CD1c-positive myeloid dendritic cell (primary cell): ENCODE results near the gene DDX10.
"Not testable (repeated sequence)": the region's sequence is repeated elsewhere in the genome, so short reads cannot be mapped to it uniquely, and the experiment has no call there.

Experiments used
- DNase-seq: peaks from one replicate; pipeline ENCODE4 v3.0.0-alpha.2; 2016; ENCODE audit errors: extremely low spot score

The DDX10 gene

GRCh38 chr11:108664730-108665525 is at the start of gene DDX10:
Gene DDX10 (plus strand): TSS chr11:108665069. CDS start chr11:108665154, 85 bp downstream.
- DNase-seq = peak; percentile 99

- no peak for DNase-seq
Measured at GRCh38 chr11:108616549-108616948, 48.3 kb upstream of the DDX10 start.

- no peak for DNase-seq
Measured at GRCh38 chr11:108617055-108617454, 47.8 kb upstream of the DDX10 start.

- no peak for DNase-seq
Measured at GRCh38 chr11:108618529-108618928, 46.3 kb upstream of the DDX10 start.

GRCh38 chr11:108620958-108621772 is 43.7 kb upstream of the DDX10 start:
- no peak for DNase-seq

GRCh38 chr11:108622341-108622740 is 42.5 kb upstream of the DDX10 start:
- no peak for DNase-seq

- no peak for DNase-seq
Measured at GRCh38 chr11:108624196-108624925, 40.5 kb upstream of the DDX10 start.

- DNase-seq = no peak
Measured at GRCh38 chr11:108628326-108628725, 36.5 kb upstream of the DDX10 start.

GRCh38 chr11:108628812-108629211 is 36.1 kb upstream of the DDX10 start:
- no peak for DNase-seq

- DNase-seq = no peak
Measured at GRCh38 chr11:108629274-108629673, 35.6 kb upstream of the DDX10 start.

GRCh38 chr11:108632041-108632704 is 32.7 kb upstream of the DDX10 start:
- DNase-seq = no peak

- no peak for DNase-seq
Measured at GRCh38 chr11:108635106-108635505, 29.8 kb upstream of the DDX10 start.

- no peak for DNase-seq
Measured at GRCh38 chr11:108636222-108636621, 28.6 kb upstream of the DDX10 start.

GRCh38 chr11:108639146-108639545 is 25.7 kb upstream of the DDX10 start:
- no peak for DNase-seq

GRCh38 chr11:108641752-108642151 is 23.1 kb upstream of the DDX10 start:
- DNase-seq = not testable (repeated sequence)

- DNase-seq = no peak
Measured at GRCh38 chr11:108643974-108644373, 20.9 kb upstream of the DDX10 start.

- DNase-seq = no peak
Measured at GRCh38 chr11:108645970-108646369, 18.9 kb upstream of the DDX10 start.

- DNase-seq = no peak
Measured at GRCh38 chr11:108647387-108647700, 17.5 kb upstream of the DDX10 start.

GRCh38 chr11:108647701-108648527 is 17.0 kb upstream of the DDX10 start:
- DNase-seq = peak; percentile 71

- DNase-seq = no peak
Measured at GRCh38 chr11:108648528-108648885, 16.4 kb upstream of the DDX10 start.

GRCh38 chr11:108654100-108654499 is 10.8 kb upstream of the DDX10 start:
- DNase-seq = peak; percentile 17
